SK-N-SH (cell line): ENCODE measurements around the gene TBC1D30.
"Not testable (repeated sequence)": the region's sequence is repeated elsewhere in the genome, so short reads cannot be mapped to it uniquely, and the experiment has no call there.

ENCODE experiments used
- EZH2phosphoT487 ChIP-seq: fragments of 200-600 bp; sonication (generic); IDR thresholded peaks from 2 replicates; pipeline ENCODE4 v1.6.1; 2017; ENCODE audit warnings: low read depth, mixed run types, mild to moderate bottlenecking, antibody characterized with exemption, moderate library complexity, borderline replicate concordance
- IRF3 ChIP-seq: fragments of 150-350 bp; IDR thresholded peaks from 2 replicates; pipeline ENCODE4 v1.6.1; 2016; ENCODE audit warnings: mild to moderate bottlenecking, low read depth, low read length
- YY1 ChIP-seq: IDR thresholded peaks from 2 replicates; pipeline ENCODE4 v1.4.0; 2012; ENCODE audit warnings: low read depth, mild to moderate bottlenecking

GRCh38 chr12:64848409-64848808, 24.0 kb downstream of the TBC1D30 start:
- not testable (repeated sequence) for TF ChIP-seq IRF3, EZH2phosphoT487, YY1
